Measurements from ENCODE around the gene PDIA5.

The PDIA5 gene

DNA sequence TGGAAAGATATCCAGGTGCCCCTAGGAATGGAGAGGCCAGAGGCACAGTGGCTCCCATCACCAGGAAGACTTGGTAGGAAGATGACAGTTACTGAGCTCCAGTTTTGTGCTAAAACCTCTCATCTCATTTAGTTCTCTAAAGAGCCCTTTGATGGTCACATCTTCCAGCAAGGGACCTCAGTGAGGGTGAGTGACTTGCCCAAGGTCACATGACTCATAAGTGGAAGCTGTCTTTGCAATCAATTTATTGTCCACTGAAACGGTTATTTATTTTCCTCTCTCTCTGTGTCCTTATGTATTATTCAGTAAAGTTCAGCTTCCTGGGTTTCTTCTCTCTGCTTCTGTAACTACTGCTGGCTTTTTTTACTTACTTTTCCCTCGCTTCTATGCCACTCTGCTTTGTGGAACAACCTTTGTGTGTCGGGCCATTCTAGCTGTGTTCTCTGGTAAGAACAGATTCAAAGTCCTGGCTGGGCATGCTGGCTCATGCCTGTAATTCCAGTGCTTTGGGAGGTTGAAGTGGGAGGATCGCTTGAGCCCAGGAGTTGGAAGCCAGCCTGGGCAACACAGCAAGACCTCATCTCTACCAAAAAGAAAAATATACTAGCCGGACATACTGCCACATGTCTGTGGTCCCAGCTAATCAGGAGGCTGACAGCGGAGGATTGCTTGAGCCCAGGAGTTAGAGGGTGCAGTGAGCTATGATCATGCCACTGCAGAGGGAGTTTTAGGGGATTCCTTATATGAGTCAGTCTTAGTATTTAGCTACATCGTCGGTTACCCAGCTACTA is 55.9 kb downstream of the PDIA5 start:
- no peak for DNase-seq

DNA sequence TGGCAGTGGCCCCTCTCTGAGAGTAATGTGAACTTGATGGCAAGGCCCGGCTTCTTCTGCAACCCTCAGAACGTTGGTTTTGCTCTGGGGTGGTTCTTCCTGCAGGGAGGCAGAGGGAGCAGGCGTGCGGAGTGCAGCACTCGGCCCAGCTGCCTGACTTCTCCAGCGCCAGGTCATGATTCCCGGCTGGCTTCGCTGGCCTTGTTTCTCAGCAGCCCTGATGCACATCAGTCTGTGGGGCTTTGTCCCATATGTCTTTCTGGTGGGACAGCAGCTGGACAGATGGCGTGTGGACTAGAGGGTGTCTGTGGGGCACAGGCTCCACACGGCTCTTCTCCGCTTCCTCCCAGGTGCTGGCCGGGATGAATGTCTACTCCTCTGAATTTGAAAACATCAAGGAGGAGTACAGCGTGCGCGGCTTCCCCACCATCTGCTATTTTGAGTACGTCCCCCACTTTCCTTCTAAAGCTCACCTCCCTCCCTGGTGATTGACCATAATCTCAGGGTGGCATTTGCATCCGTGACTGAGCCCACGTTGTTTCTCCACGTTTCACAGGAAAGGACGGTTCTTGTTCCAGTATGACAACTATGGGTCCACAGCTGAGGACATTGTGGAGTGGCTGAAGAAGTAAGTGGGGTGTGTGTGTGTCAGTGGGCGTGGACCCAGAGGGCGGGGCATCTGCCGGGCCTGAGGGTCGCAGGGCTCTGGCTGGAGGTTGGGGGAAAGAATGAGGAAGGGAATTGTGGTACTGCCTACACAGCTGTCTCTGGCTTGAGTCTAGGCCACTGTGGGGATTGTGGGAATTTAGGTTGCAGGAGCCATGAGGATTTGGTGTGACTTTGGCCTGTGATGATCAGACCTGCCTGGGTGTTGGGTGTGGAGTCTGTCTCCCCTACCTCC is 57.1 kb downstream of the PDIA5 start:
- DNase-seq: no peak

DNA sequence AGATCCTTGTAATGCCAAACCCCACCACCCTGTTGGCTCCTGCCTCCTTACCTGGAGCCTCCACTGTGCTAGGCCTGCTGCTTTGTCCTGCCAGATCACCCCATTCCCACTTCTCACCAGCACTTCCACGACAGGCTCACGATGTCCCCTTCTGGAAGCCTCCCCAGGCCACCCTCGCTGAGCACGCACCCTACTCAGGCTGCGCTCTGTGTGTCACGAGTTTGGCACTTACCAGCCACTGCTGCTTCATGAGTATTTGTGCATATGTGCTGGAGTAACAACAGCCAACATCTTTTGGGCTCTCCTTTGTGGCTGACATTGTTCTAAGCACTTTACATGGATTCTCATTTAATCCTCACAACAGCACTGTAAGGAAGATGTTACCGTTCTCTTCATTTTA is 58.1 kb downstream of the PDIA5 start:
- DNase-seq: no peak

DNA sequence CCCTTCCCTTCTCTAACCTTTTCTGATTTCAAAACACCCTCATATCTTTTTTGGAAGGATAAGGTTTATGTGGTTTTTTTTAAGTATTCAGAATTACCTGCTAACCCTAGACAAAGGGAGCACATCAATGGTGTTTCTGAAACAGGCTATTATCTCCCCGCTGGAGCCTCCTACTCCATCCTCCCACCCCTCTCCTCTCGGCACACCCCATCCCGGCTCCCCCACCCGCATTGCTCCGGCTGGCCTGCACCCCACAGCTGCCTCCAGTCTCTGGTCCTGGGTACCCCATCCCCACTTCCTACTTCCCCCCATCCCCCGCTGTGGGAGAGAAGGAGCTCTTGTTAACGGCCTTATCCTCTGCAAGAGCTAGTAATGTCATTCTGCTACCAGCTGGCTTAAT is 59.2 kb downstream of the PDIA5 start:
- no peak for DNase-seq

DNA sequence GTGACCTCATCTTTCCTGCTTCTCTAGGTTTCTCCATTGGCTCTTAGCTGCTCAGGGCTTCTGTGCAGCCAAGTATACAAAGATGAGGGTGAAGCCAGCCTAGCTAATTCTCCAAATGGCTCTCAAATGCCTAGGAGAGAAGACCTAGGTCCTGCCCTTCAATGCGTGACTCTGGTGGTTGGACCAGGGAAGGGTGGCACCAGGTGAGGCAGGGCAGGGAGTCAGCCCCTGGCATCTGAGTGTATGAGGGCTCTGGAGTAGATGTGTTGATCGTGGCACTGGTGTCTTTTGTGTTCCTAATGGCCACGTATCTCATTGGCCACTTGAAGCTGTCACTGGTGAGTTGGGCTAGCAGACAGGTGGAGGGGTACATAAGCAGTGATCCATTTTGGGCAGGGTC is 59.8 kb downstream of the PDIA5 start:
- no peak for DNase-seq

DNA sequence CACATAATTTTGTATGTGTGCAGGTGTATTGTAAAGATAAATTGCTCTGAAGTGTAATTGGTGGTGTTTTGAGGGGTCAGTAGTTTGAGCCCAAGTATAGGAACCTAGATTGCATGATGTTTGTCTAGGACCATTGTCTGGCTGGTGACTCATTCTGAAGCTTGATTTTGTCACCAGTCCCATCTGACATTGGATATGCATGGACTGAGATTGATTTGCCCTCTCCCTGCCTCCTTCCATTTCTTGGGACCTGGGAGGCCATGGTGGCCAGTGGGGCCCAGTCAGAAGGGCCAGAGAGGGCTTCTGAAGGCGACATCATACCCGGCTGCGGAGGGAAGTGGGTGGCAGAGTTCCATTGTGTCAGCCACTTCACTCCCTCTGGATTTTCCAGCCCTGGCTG is 62.3 kb downstream of the PDIA5 start:
- DNase-seq: no peak

DNA sequence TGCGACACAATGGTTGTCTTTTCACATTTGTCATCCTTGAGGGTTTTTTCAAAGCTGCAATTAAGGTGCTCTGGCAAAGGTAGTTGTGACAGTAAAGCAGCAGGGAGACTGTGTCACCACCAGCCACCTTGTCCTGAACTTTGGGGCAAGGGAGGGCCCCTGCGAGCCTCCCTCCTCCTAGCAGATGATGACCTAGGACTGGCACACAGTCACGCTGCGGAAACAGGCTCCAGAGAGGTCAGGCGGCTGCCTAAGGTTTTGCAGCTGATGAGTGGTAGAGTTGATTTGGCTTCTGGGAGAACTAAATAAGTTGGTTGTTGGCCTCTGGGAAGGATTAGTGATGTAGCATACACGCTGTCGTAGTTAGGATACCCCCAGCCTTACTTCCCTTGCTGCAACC is 62.7 kb downstream of the PDIA5 start:
- no peak for DNase-seq

DNA sequence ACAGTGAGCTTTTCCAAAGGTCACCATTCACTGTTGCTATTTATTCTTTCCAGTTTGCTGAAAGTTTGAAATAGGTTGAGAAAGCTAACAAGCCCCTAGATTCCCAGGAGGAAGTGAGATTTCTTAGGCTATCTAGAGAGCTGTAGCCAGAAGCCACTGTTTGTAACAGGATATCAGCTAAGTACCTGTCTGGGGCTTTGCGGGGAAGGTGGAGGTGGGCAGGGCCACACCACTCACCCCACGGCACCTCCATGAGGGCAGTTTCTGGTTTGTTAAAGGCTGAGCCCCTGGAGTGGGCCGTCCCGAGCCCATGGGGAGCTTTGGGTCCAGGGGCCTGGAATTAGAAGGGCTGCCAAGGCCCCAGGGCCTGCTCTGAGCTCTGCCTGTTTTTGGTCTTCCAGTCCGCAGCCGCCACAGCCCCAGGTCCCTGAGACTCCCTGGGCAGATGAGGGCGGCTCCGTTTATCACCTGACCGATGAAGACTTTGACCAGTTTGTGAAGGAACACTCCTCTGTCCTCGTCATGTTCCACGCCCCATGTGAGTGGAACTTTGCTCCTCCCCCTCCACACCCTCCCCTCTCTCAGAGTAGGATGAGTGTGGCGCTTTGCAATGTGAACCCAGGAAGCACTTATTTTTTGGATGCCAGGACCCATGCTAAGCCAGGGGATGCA is 63.4 kb downstream of the PDIA5 start:
- DNase-seq: no peak

DNA sequence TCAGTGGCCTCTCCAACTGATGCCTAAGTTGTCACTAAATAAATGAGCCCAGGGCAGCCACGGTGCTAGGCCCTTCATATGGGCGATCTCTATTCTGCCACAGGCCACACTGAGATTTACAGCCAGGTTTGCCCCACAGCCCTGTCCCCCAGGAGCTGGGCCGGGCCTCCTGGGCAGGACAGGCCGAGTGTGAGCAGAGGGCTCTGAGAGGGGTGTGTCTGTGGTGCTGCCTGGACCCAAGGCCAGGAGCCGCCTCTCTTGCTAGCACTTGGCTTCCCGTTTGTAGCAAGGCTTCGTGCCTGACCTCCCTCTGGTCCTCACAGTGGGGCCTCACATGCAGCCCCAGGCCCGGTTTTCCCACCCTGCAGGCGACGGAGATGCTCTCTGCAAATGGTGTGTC is 67.8 kb downstream of the PDIA5 start:
- no peak for DNase-seq

DNA sequence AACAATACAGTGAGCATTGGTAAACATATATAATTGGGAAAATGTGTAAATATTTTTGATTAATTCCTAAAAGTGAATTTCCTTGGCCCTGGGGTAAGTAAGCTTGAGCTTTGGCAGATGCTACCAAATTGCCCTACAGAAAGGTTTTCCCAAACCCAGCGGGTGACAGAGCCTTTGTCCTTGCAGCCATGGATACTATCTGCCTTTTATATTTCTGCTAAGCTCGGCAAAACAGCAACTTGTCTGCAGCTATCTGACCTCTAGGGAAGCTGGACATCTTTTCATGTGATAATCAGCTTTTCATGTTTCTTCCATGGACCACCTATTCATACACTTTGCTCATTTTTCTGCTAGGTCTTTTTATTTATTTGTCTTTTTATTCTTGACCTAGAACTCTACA is 70.2 kb downstream of the PDIA5 start:
- DNase-seq: no peak

DNA sequence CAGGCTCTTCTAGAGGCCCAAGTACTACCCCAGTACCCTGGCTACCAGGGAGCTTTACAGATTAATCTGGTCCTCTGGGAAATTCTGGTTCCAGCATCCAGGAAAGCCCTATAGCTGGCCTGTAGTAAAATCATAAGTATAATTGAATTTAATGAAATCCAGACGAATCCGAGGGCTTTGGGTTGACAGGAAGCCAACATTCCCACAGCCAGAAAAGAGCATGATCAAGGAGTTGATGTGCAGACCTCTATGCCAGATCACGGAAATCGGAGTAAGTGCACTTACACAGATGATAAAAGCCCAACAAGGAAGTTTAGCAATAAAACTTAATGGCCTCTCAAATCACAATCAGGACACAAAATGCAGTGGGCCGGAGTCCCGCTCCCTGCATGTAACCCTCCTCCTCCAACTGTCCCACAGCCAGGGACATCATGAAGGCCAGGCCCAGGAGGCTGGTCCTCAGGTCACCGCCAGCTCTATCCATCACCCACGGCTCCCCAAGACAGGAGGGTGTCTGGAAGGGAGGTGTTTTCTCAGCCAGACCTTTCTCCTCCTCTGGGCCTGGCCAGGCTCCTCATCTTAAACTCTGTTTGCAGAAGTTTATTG is 72.1 kb downstream of the PDIA5 start:
- no peak for DNase-seq

DNA sequence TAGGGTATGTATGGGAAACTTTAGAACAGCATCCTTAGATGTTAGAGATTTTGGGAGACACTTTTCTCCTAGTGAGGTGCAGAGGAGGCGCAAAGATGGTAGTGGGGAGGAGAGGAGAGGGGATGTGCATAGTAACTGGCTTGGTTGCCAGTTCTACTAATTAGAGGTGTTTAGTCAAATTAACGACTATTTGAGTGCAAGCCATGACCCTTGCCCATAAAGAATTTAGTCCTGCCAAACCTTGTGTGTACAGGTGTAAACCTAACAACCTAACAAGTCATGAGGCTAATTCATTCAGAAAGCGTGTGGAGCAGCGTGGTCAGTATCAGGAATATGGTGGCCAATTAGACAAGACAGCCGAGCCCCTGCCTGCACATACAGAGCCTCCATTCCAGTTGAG is 72.7 kb downstream of the PDIA5 start:
- DNase-seq: no peak

DNA sequence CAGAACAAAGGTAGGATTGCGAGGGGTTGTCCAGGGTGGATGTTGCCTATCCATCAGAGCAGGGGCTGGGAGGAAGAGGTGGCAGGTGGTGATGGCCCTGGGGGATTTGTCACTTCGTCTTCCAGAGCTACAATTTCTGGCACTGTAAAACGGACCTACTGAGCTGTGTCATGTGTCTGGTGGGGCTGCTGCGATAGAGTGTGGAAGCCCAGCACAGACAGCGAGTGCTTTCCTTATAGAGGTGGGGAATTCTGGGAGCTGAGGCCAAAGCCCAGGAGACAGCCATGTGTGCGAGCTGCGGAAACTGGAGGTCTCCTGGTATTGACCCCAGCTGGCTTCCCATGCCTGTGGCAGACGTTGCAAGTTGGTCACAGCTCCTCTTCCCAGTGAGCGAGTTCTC is 73.7 kb downstream of the PDIA5 start:
- DNase-seq: no peak

DNA sequence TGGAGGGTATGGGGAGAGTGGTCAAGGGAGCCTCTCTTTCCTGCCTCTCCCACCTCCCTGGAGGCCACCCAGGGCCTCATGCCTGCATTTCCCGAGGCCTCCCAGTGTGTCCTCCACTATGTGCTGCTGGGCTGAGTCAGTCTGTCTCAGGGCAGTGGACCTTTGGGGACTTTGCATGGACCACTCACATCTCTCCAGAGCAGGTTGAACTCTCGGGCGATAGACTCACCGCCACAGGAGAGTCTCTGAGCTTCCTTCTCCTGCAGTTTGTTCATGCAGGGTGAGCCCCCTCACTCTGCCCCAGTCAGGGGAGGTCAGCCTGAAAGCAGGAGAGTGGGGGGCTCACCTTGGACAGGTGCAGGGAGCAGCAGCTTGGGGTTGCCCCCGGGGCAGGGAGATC is 74.5 kb downstream of the PDIA5 start:
- DNase-seq: no peak

DNA sequence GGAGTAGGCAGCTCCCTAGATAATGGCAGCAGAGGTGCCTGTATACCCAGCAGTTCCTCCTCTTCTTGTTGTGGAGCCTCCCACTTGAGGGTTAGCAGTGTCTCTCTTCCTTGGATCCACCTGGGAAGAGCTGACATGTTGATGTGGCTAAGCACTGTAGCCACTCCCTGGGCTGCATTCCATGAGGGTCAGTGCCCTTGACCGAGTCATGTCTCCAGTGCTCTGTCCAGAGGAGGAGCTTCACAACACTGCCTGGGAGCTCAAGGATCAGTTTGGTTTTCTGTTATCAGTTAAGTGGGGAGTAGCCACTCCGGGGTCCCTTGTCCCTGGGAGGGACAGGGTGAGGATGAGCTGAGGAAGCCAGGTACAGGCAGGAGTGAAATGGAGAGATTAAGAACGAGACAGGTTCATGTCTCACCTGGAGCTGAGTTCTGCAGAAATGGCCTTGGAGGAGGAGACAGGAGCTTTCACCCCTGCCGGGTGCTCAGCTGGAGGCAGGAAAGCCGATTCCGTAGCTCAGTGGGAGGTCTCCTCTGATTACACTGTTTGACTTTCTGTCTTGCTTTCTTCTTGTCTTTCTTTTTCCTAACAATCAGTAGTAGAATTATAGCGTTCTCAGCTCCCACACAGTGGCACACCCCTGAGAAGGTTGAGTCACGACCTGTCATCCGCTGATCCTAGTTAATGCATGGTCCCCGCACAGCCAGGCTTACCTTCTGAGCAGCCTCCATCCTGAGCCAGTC is 77.0 kb downstream of the PDIA5 start:
- DNase-seq: no peak

DNA sequence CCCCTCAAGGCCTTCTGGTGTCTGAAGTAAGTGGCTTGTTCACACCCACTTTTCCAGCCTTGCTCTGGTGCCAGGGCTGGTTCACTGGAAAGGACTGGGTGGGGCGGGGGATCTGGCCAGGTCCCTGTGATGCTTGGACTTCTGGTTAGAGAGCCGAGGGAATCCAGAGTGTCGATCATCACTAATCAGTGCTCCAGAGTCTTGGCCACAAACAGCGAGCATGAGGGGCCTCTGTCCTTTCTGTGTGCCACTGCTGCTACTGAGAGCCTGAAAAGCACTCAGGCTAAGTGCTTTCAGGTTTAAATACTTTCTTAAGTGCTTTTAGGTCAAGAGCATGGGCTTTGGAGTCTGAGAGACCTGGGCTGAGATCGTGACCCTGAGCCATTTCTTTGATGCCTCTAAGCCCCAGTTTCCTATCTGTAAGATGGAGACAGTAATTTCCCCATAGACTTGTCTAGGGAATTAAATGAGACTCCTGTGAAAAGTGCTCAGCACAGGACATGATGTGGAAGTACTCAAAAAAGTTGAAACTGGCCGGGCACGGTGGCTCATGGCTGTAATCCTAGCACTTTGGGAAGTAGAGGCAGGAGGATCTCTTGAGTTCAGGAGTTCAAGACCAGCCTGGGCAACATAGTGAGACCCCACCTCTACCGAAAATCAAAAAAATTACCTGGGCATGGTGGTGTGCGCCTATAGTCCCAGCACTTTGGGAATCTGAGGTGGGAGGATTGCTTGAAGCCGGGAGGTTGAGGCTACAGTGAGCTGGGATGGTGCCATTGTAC is 81.1 kb downstream of the PDIA5 start:
- DNase-seq: no peak

DNA sequence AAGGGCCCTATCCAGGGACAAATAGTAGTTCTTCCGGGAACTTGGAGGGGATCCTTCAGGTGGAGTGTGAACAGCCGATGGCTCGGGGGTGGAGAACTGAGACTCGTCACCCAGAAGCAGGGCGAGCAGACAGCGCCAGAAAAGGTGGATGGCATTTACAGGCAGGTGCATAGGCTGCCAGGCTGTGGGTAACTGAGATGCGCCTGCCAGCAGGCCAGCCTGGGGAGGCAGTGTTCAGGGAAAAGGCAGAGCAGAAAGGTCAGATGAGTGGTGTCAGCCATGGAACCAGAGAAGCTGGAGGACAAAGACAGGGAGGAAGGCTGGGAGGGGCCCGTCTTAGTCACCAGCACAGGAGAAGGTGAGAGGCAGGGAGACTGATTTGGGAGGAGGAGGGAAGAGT is 81.9 kb downstream of the PDIA5 start:
- DNase-seq: no peak

DNA sequence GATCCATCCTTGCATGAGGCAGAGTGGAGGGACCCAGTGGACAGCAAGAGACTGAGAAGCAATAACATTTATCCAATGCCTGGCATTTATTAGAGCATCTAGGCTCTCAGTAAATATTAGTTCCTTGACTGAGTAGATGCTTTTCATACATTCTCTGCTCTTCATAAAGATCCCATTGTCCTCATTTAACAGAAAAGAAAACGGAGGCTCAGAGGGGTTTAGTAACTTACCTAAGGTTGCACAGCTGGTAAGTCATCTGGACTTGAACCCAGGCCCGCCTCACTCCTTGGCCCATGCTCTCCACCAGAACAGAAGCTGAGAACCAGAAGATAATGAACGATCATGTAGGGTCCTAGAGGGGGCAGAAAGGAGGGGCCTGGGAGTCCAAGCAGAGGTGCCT is 82.7 kb downstream of the PDIA5 start:
- DNase-seq: no peak

DNA sequence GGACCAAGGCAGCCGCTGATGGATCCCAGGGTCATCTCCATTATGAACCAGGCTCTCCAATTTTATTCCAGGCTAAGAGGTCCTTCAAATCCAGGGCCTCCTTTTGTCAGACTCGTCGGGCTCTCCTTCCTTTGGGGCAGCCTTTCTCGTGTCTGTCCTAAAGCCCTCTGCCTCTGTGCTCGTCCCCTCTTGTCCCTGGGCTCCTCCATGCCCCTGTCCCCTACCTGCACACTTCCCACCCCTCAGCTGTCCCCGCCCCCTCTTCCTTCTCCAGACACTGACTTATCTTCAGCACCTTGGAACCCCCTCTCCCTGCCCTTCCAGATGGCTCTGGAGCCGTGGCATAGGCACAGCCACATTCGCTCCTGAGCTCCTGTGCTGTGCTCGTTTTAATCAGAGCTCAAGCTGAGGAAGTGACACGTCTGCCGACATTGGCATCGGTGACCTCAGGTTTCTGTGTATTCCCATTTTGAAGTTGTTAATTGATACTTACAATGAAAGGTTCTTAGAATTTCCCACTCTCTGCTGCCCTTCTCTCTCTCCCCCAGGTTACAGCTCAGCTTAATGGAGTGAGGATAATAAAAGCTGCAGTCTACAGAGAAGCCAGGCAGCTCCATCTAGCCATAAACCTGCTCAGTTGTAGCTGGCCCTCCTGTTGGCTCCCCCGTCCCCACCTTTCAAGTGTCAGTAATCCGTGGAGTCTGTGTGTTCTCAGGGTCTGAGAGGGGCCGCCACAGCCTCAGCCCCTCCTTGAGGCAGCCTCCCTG is 83.8 kb downstream of the PDIA5 start:
- DNase-seq: no peak

DNA sequence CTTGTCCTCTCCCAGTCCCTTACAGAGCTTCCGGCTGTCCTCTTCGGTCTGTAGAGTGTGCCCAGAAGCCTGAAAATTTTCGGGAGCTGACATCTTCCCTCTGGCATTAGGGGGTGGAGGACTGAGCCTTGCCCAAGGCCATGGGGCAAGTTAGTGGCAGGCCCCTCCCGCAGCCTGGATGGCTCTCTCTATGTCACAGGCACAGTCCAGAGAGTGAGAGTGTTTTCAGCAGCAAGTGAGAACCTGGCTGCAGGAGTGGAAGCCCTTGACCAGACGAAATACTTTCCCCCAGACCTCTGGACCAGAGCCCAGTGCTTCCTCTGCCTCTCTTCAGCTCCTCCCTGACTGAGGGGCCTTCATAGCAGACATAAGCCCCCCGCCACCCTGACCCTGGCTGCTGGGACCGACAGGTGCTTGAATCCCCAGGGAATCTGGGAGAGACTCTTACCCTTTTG is 84.5 kb downstream of the PDIA5 start:
- no peak for DNase-seq
